ENCODE measurements around the gene GBP7.

Gene GBP7

DNA sequence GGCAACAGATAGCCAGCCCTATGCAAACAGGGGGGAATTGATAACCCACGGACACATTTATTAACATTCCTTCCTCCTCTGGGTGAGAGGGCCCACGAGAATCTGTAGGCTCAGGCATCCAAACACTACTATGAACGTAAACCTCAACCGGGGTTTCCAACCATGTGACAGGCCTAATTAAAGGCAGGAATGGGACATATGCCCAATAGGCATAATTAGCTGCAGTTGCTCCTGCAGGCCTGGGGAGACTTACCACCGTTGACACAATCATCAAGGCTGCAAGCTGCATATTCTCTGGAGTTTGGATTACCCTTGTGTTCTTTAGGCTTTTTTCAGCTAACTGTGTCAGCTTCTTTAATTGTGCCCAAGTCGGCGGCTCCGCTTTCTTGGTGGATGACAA lies 88.6 kb downstream of the GBP7 start:
- TF ChIP-seq CTCF (IDR thresholded peaks at IDR 0.05; ENCODE audit: extremely low read depth, insufficient read depth, missing control alignments) = no peak
- DNase-seq (ENCODE audit: low spot score) = no peak
- in situ Hi-C loops (cut with MboI; ENCODE audit: low pct_unique_long_range_greater_than_20kb, low sequenced_read_pairs, unreplicated experiment) = loop anchor here (25.0 kb wide), 1 partner anchor 375 kb away; no protein-coding TSS in a partner anchor

DNA sequence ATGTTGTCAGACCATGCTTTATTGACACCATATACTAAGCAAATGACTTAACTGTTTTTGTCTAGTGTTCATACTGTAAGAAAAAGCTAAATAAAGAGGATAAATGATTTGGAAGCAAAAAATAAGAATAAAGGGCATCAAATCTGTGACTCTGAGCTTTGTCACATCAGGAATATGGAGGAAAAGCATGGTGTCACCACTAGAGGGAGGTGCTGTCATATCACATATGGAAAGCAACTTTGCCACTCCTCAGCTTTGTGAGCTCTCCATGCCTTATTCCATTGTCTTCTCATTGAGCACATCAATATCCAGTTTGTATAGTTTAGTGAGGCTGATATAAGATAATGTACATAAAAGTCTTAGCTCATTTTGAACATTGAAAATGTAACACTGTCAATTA lies 90.0 kb downstream of the GBP7 start:
- DNase-seq (ENCODE audit: low spot score) = peak; percentile 64
- in situ Hi-C loops (cut with MboI; ENCODE audit: low pct_unique_long_range_greater_than_20kb, low sequenced_read_pairs, unreplicated experiment) = loop anchor here (25.0 kb wide), 1 partner anchor 377 kb away; no protein-coding TSS in a partner anchor

More for the DNA sequence above, 90.0 kb downstream of the GBP7 start:
- peak; percentile 70 for TF ChIP-seq CTCF (IDR thresholded peaks at IDR 0.05; ENCODE audit: extremely low read depth, insufficient read depth, missing control alignments)

Data from GM13977 (cell line).